Neutrophil (primary cell): ENCODE data around the gene ARFGEF2.

ENCODE experiments used
- H3K27ac ChIP-seq: fragments of 200-600 bp; sonication (generic); 2 replicates; pipeline ENCODE4 v1.5.1; 2016; ENCODE audit warnings: mild to moderate bottlenecking, moderate library complexity
- H3K27me3 ChIP-seq: fragments of 200-600 bp; sonication (generic); 2 replicates; pipeline ENCODE4 v1.6.0; 2016; ENCODE audit warnings: mild to moderate bottlenecking
- H3K36me3 ChIP-seq: fragments of 200-600 bp; sonication (generic); 2 replicates; pipeline ENCODE4 v1.5.1; 2017
- H3K4me1 ChIP-seq, 2 experiments: fragments of 200-600 bp in 1 of 2; sonication (generic) in 1 of 2; 1 replicate in 1 of 2; 2 replicates in 1 of 2; pipeline versions ENCODE4 v1.5.1 to v1.6.1; 2013 to 2016; ENCODE audit warnings: low read depth in 1 of 2, low read length in 1 of 2, mild to moderate bottlenecking in 1 of 2, moderate library complexity in 1 of 2; ENCODE audit not compliant: control insufficient read depth in 1 of 2, insufficient read depth in 1 of 2
- H3K4me3 ChIP-seq, 2 experiments: fragments of 200-600 bp in 1 of 2; sonication (generic) in 1 of 2; 1 replicate in 1 of 2; 2 replicates in 1 of 2; pipeline ENCODE4 v1.5.1; 2013 to 2016; ENCODE audit warnings: low read depth in 1 of 2, low read length in 1 of 2, mild to moderate bottlenecking in 1 of 2, moderate library complexity in 1 of 2
- H3K9me3 ChIP-seq: fragments of 200-600 bp; sonication (generic); 2 replicates; pipeline ENCODE4 v1.5.1; 2016
- TF ChIP-seq, protein P1 (sequence below): fragments of 200-600 bp; sonication (generic); IDR thresholded peaks from 2 replicates; pipeline ENCODE4 v1.5.1; 2016; ENCODE audit warnings: antibody characterized with exemption

The ARFGEF2 gene

GRCh38 chr20:49039854-49040253 lies 118.3 kb downstream of the ARFGEF2 start:
- H3K9me3 ChIP-seq: no peaks in the 10 kb centered on the region
- TF ChIP-seq, protein P1, sequence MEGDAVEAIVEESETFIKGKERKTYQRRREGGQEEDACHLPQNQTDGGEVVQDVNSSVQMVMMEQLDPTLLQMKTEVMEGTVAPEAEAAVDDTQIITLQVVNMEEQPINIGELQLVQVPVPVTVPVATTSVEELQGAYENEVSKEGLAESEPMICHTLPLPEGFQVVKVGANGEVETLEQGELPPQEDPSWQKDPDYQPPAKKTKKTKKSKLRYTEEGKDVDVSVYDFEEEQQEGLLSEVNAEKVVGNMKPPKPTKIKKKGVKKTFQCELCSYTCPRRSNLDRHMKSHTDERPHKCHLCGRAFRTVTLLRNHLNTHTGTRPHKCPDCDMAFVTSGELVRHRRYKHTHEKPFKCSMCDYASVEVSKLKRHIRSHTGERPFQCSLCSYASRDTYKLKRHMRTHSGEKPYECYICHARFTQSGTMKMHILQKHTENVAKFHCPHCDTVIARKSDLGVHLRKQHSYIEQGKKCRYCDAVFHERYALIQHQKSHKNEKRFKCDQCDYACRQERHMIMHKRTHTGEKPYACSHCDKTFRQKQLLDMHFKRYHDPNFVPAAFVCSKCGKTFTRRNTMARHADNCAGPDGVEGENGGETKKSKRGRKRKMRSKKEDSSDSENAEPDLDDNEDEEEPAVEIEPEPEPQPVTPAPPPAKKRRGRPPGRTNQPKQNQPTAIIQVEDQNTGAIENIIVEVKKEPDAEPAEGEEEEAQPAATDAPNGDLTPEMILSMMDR: no peak
- no peak overlapping the region for H3K4me3 ChIP-seq
- peaks cover 28 to 42% of the 10 kb centered on the region in 2 experiments for H3K4me1 ChIP-seq
- H3K27me3 ChIP-seq: no peaks in the 10 kb centered on the region
- no peak overlapping the region for H3K27ac ChIP-seq
- H3K36me3 ChIP-seq: no peaks in the 10 kb centered on the region

DNA sequence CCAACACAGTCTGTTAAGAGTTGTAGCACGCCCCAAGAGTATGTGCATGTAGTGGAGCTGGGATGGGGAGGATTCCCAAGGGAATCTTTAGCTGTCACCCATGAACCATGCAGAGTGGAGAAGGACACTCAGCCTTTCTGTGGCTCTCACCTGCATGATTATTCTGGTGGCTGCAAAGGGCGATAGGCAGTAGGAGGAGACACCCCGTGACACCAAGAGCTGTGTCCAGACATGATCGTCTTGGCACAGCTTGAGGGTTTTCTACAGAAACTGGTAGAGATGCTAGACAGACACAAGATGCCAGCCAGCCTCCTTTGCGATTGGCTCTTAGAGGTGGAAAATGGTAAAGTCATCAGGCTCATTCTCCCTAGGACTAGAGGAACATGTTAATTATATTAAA lies 121.5 kb downstream of the ARFGEF2 start:
- H3K9me3 ChIP-seq: no peaks in the 10 kb centered on the region
- TF ChIP-seq, protein P1: no peak

DNA sequence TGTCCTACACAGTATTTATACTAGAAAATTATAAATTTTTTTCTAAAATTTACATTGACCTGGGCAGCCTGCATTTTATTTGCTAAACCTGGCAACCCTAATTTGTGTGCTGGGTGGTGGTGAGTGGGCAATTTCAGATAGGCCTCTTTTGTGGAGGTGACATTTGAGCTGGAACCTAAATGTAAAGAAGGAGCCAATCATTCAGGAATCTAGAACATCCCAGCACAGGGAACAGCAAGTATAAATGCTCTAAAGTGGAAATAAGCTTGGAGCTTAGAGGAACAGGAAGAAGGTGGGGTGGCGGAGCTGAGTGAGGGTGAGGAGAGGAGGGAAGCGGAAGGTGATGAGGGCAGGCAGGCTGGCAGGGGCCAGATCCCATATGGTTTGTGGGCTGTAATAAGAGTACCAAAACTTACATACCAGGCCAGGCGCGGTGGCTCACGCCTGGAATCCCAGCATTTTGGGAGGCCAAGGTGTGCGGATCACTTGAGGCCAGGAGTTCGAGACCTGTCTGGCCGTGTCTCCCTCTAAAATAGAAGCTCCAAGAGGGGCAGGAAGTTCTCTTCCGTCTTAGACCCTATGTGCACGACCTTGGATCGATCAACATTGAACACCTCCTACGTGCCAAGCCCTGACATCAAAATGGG lies 124.1 kb downstream of the ARFGEF2 start:
- H3K4me1 ChIP-seq: peaks cover 26 to 28% of the 10 kb centered on the region in 2 experiments
- H3K27me3 ChIP-seq: no peaks in the 10 kb centered on the region
- TF ChIP-seq, protein P1: no peak
- H3K36me3 ChIP-seq: no peaks in the 10 kb centered on the region
- H3K9me3 ChIP-seq: no peaks in the 10 kb centered on the region
- peak overlapping the region; percentile 100 for H3K4me3 ChIP-seq
- peak overlapping the region; percentile 99 for H3K27ac ChIP-seq

More for the DNA sequence above, 121.5 kb downstream of the ARFGEF2 start:
- H3K4me1 ChIP-seq: peaks cover 36 to 46% of the 10 kb centered on the region in 2 experiments
- no peak overlapping the region for H3K27ac ChIP-seq
- H3K36me3 ChIP-seq: no peaks in the 10 kb centered on the region
- no peaks in the 10 kb centered on the region for H3K27me3 ChIP-seq
- no peak overlapping the region for H3K4me3 ChIP-seq

DNA sequence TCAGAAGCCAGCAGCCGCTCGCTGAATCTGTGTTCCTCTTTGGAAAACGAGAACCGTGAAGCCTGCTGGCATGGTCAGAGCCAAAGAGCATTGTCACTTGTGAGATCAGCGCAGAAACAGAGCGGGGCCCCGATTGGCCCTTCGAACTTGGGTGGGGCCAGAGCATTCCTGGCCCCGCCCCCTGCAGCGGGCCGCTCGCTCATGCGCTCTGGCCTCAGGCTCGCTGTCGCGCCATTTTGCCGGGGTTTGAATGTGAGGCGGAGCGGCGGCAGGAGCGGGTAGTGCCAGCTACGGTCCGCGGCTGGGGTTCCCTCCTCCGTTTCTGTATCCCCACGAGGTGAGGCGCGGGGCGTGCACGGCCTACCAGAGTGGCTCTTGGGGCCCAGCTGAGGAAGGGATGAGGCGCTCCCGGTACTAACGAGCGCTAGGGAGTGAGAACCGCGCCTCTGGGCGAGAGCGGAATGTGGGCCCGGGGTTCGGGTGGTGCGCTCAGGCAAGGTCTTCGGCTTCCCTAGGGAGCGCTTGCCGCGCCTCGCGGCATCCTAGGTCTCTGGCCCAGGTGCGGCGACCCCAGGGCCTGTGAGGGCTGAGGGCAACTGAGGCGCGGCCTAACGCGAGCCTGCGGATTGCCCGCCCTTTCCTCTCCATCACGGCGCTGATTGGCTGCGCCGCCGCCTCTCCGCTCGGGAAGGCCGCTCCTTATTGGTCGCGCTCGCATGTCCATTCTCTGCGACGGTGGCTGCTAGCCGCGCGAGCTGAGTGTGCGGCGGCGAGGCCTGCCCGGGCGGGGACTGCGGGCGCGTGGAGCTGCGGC lies 124.8 kb downstream of the ARFGEF2 start, which contains the start of gene CSE1L:
TSS of gene CSE1L (plus strand) at position 226 of the 814 bp plus-strand sequence. CDS start 12,152 bp downstream, outside the sequence.
- peaks cover 26 to 28% of the 10 kb centered on the region in 2 experiments for H3K4me1 ChIP-seq
- H3K27me3 ChIP-seq: no peaks in the 10 kb centered on the region
- H3K9me3 ChIP-seq: no peaks in the 10 kb centered on the region
- H3K4me3 ChIP-seq: peak within 1 kb of the TSS; percentile 100
- TF ChIP-seq, protein P1: peak; percentile 80
- H3K36me3 ChIP-seq: no peaks in the 10 kb centered on the region
- H3K27ac ChIP-seq: peak within 1 kb of the TSS; percentile 99

GRCh38 chr20:49052334-49052733 lies 130.8 kb downstream of the ARFGEF2 start:
- H3K36me3 ChIP-seq: no peaks in the 10 kb centered on the region
- peaks cover 3 to 6% of the 10 kb centered on the region in 2 experiments for H3K4me1 ChIP-seq
- no peak overlapping the region for H3K27ac ChIP-seq
- H3K27me3 ChIP-seq: no peaks in the 10 kb centered on the region
- H3K9me3 ChIP-seq: no peaks in the 10 kb centered on the region
- TF ChIP-seq, protein P1: no peak
- H3K4me3 ChIP-seq: no peak overlapping the region
